ENCODE data around the gene RCAN2.

- TF ChIP-seq CTCF (conservative IDR thresholded peaks at IDR 0.05) (no peak), ZFX (IDR thresholded peaks at IDR 0.05) (no peak)
Measured at GRCh38 chr6:46393161-46393939, 97.9 kb downstream of the RCAN2 start.
